ENCODE results near the gene APBB2.

Gene APBB2

GRCh38 chr4:40962551-40963180 is 251.7 kb downstream of the APBB2 start:
- H3K4me3 ChIP-seq (ENCODE audit: low read depth, low read length): no peak overlapping the region
- no peak for TF ChIP-seq CTCF (IDR thresholded peaks at IDR 0.05; ENCODE audit: low read depth, low read length)

DNA sequence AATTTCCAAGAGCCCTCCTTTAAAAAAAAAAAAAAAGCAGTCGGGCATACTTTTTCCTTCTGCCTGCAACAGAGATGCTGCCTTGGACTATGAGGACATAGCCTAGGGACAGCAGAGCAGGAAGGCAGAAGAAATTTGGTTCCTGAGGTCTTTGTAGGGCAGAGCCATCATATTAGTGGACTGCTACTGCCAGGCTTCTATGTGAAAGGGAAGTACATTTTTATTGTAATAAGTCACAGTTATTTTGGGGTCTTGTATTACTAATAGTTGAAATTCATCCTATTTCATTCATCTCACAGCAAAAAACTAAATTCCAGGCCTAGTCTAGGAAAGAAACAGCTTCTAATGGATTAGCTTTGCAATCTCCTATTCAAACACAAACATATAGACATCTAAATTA is 253.4 kb downstream of the APBB2 start:
- no peak for TF ChIP-seq CTCF (IDR thresholded peaks at IDR 0.05; ENCODE audit: low read depth, low read length)
- H3K4me3 ChIP-seq (ENCODE audit: low read depth, low read length): no peak overlapping the region

- no peak overlapping the region for H3K4me3 ChIP-seq (ENCODE audit: low read depth, low read length)
- no peak for TF ChIP-seq CTCF (IDR thresholded peaks at IDR 0.05; ENCODE audit: low read depth, low read length)
Measured at GRCh38 chr4:40957281-40957680, 257.1 kb downstream of the APBB2 start.

DNA sequence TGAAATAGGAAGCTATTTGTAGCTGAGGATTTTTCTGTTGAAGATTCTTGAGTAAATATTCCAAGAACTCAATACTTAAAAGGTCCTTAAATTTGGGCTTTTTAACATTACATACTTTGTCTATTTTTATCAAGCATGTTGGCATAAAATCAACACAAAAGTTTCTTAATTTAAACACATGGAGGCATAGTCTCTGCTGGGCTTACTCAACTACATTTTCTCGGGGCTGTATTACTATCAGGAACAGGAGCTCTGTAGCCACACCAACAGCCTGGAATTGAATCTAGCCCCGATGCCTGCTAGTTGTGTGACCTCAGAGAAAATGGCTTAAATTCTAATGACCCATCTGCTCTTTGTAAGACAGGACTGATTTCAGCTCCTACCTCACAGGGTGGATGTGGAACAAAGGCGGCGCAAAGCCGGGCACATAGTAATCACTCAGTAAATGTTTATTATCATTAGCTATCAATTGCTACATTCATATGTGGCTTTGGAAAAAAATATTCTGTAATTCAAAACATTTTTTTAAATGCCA is 257.6 kb downstream of the APBB2 start:
- no peak for TF ChIP-seq CTCF (IDR thresholded peaks at IDR 0.05; ENCODE audit: low read depth, low read length)
- H3K4me3 ChIP-seq (ENCODE audit: low read depth, low read length): no peak overlapping the region

DNA sequence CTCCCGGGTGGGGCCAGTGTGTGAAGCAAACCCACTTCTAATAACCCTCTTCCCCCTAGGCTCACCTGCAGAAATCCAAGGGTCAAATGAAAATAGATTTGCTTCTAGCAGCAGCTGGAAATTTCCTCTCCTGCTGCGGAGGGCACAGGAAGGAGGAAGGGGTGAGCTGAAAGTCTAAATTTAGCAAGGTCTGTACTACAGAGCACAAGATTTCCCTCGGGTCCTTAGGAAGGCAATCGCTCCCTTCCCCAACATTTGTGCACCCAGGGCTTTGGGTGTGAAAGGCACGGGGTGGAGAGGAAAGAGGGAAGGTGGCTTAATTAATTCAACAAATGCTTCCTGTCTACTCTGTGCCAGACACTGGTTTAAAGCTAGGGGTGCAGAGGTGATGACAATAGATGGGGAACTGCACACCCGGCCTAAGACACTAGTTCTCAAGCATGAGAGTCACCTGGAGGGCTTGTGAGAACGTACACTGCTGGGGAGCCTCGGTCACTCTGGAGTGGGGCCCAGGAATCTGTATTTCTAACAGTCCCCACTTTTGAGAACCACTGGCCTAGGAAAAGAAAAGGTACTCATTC is 260.2 kb downstream of the APBB2 start:
- no peak for TF ChIP-seq CTCF (IDR thresholded peaks at IDR 0.05; ENCODE audit: low read depth, low read length)
- no peak overlapping the region for H3K4me3 ChIP-seq (ENCODE audit: low read depth, low read length)

DNA sequence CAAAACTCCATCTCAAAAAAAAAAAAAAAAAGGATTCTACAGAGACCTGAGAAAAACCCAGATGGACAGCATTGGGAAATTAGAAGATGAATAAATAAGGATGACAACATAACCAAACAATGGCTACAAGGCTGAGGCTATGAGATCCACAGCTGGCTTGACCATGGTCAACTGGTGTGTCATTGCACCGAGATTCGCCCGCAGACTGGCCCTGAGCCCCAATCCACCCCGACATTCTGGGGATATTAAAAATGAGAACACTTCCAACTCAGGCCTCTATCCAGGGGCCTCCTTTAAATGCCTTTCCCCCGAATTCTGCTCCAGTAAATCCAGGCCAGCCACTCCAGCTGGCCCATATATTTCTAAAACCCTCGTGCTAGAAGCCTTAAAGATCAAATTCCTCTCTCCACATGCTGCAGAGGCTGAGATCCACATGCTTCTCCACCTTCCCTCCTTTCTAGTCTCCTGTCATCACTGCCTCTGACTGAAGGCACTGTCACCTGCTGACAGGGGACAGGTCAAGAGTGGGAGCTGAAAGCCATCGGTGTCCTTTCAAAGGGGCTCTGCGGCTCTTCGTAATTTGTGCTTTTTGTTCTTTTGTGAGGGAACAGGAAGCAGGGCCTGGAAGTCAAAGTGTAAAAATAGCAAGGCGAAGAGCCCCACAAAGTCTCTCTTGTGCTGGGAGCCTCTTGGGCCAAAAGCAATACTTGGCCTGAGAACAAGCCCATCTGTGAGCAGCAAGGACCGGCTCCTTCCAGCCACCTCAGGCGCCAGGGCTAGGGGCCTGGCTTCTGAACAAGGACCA is 260.9 kb downstream of the APBB2 start:
- no peak overlapping the region for H3K4me3 ChIP-seq (ENCODE audit: low read depth, low read length)
- TF ChIP-seq CTCF (IDR thresholded peaks at IDR 0.05; ENCODE audit: low read depth, low read length): no peak

- no peak overlapping the region for H3K4me3 ChIP-seq (ENCODE audit: low read depth, low read length)
- no peak for TF ChIP-seq CTCF (IDR thresholded peaks at IDR 0.05; ENCODE audit: low read depth, low read length)
Measured at GRCh38 chr4:40952672-40953071, 261.7 kb downstream of the APBB2 start.

Measured in WI38 (cell line).